Liver (tissue), 9 donors: ENCODE measurements around the gene SNAPC1. TPM values are rescaled to one million over a fixed set of nuclear protein-coding genes. Genes with fewer than 3 reads are reported as not detected.

Source experiments
- DNase-seq: peaks from one replicate; pipeline ENCODE4 v3.0.0-alpha.2; 2017; ENCODE audit warnings: low spot score
- H3K27ac ChIP-seq, 2 donors: one replicate each; pipeline ENCODE4 v1.7.0; 2013; ENCODE audit warnings: inconsistent platforms in 2 of 2, low read length in 2 of 2, control low read depth in 1 of 2, low read depth in 1 of 2, mild to moderate bottlenecking in 1 of 2
- H3K27me3 ChIP-seq, 4 donors: one replicate each; pipeline versions ENCODE4 v1.6.1 to v1.7.0; 2013; ENCODE audit warnings: low read length in 3 of 4, inconsistent platforms in 1 of 4, mild to moderate bottlenecking in 1 of 4, moderate library complexity in 1 of 4; ENCODE audit not compliant: control insufficient read depth in 4 of 4, insufficient read depth in 4 of 4
- H3K36me3 ChIP-seq, 4 donors: one replicate each; pipeline versions ENCODE4 v1.6.1 to v1.7.0; 2013; ENCODE audit warnings: low read length in 3 of 4, mild to moderate bottlenecking in 3 of 4, low read depth in 1 of 4, moderate library complexity in 1 of 4; ENCODE audit not compliant: control insufficient read depth in 4 of 4, insufficient read depth in 3 of 4
- H3K4me1 ChIP-seq, 4 donors: one replicate each; pipeline versions ENCODE4 v1.6.1 to v1.7.0; 2013; ENCODE audit warnings: low read length in 3 of 4, mild to moderate bottlenecking in 3 of 4, moderate library complexity in 1 of 4; ENCODE audit not compliant: control insufficient read depth in 4 of 4, insufficient read depth in 4 of 4
- H3K4me3 ChIP-seq, 3 donors: one replicate each; pipeline versions ENCODE4 v1.6.1 to v1.7.0; 2013; ENCODE audit warnings: low read length in 3 of 3, control low read depth in 1 of 3, low read depth in 1 of 3, mild to moderate bottlenecking in 1 of 3
- H3K9ac ChIP-seq, 2 donors: one replicate each; pipeline ENCODE4 v1.7.0; 2013; ENCODE audit warnings: low read length in 2 of 2, mild to moderate bottlenecking in 2 of 2, moderate library complexity in 2 of 2, control low read depth in 1 of 2, low read depth in 1 of 2
- H3K9me3 ChIP-seq, 4 donors: one replicate each; pipeline versions ENCODE4 v1.6.1 to v1.7.0; 2013; ENCODE audit warnings: low read length in 3 of 4; ENCODE audit not compliant: control insufficient read depth in 4 of 4
- ATF3 ChIP-seq: IDR thresholded peaks from 2 replicates; pipeline ENCODE4 v1.6.1; 2016; ENCODE audit warnings: antibody characterized with exemption
- EGR1 ChIP-seq, 2 donors: IDR thresholded peaks; 2 replicates each; pipeline ENCODE4 v1.6.1; 2016 to 2018; ENCODE audit warnings: antibody characterized with exemption in 2 of 2, low read depth in 2 of 2
- FOXA1 ChIP-seq: IDR thresholded peaks from 2 replicates; pipeline ENCODE4 v1.6.1; 2016; ENCODE audit warnings: antibody characterized with exemption
- FOXA2 ChIP-seq: IDR thresholded peaks from 2 replicates; pipeline ENCODE4 v1.6.1; 2016; ENCODE audit warnings: antibody characterized with exemption
- GABPA ChIP-seq, 2 donors: IDR thresholded peaks in 1 of 2; conservative IDR thresholded peaks in 1 of 2; 2 replicates each; pipeline ENCODE4 v1.6.1; 2016; ENCODE audit warnings: antibody characterized with exemption in 2 of 2, mild to moderate bottlenecking in 1 of 2, moderate library complexity in 1 of 2
- JUND ChIP-seq, 2 donors: IDR thresholded peaks; 2 replicates each; pipeline ENCODE4 v1.6.1; 2016; ENCODE audit warnings: antibody characterized with exemption in 2 of 2
- RAD21 ChIP-seq, 2 donors: IDR thresholded peaks; 2 replicates each; pipeline ENCODE4 v1.6.1; 2016; ENCODE audit warnings: antibody characterized with exemption in 2 of 2, mild to moderate bottlenecking in 2 of 2
- REST ChIP-seq: IDR thresholded peaks from 2 replicates; pipeline ENCODE4 v1.6.1; 2016; ENCODE audit warnings: antibody characterized with exemption, mild to moderate bottlenecking
- RXRA ChIP-seq, 2 donors: IDR thresholded peaks; 2 replicates each; pipeline ENCODE4 v1.6.1; 2017 to 2018; ENCODE audit warnings: antibody characterized with exemption in 2 of 2, mild to moderate bottlenecking in 1 of 2
- SP1 ChIP-seq: IDR thresholded peaks from 2 replicates; pipeline ENCODE4 v1.6.1; 2018; ENCODE audit warnings: antibody characterized with exemption, mild to moderate bottlenecking
- WGBS: extraction: QIAGEN DNeasy Blood & Tissue Kit; methylation state at CpG from one replicate; pipeline ENCODE4 v1.1.7; 2013; 5-methylcytosine and 5-hydroxymethylcytosine counted together
- polyA plus RNA-seq, 2 donors: library from polyadenylated mRNA; stranded (reverse) in 1 of 2; unstranded in 1 of 2; fragments of 200-250 nt in 1 of 2; fragments of >200 nt in 1 of 2; fragmentation: Nextera tagmentation in 1 of 2; extraction: Ambion mirVana in 1 of 2; gene quantifications; one replicate each; pipeline versions ENCODE4 v1.2.1 to v1.2.3, GENCODE V29; 2013 to 2015
- total RNA-seq, 2 donors: library from RNA; depleted of rRNA; stranded (reverse); fragments of >200 nt; gene quantifications; one replicate each; pipeline ENCODE4 v1.2.3, GENCODE V29; 2014
- TF ChIP-seq, protein P1 (sequence below): IDR thresholded peaks from 2 replicates; pipeline ENCODE4 v1.6.1; 2016; ENCODE audit warnings: antibody characterized with exemption
- donor health status: healthy.
- donor health status: healthy.
- donor health status: healthy.
- donor health status: healthy.
- donor health status: healthy.

SNAPC1 gene
- total and polyA plus RNA-seq, 4 donors, result 1.2 to 2.3 (median 1.7) TPM

DNA sequence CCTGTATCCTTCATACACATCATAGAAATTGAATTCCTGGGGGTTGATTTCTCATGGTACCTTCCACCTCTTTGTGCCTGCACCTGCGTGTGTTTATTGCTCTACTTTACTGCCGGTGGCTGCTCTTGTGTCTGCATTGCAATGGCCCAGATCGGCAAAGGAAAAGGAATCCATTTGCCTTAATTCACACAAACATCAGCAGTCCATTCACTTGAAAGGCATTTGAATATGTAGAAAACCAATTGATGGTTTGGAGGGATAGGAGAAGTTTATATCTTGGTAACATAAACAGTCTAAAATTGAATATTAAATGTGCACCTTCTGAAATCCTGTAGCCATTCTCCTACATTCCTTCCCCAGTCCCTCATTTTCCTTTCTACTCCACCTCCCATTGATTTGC lies 74.0 kb downstream of the SNAPC1 start:
- no peak for DNase-seq
- WGBS, result 65% methylated on average over 3 of the region's 3 CpGs
- no peak for TF ChIP-seq RXRA (IDR thresholded peaks at IDR 0.05)
- TF ChIP-seq ATF3, result no peak
- TF ChIP-seq REST, result no peak
- no peak for TF ChIP-seq RAD21 (IDR thresholded peaks at IDR 0.05)
- no peak for TF ChIP-seq EGR1 (IDR thresholded peaks at IDR 0.05; ENCODE audit: low read depth in 2 of 2)
- TF ChIP-seq JUND (IDR thresholded peaks at IDR 0.05), result no peak
- no peak for TF ChIP-seq FOXA2
- no peak for TF ChIP-seq GABPA (IDR thresholded peaks at IDR 0.05 in 1 of 2, conservative IDR thresholded peaks at IDR 0.05 in 1 of 2)
- no peak for TF ChIP-seq FOXA1
- TF ChIP-seq, protein P1, sequence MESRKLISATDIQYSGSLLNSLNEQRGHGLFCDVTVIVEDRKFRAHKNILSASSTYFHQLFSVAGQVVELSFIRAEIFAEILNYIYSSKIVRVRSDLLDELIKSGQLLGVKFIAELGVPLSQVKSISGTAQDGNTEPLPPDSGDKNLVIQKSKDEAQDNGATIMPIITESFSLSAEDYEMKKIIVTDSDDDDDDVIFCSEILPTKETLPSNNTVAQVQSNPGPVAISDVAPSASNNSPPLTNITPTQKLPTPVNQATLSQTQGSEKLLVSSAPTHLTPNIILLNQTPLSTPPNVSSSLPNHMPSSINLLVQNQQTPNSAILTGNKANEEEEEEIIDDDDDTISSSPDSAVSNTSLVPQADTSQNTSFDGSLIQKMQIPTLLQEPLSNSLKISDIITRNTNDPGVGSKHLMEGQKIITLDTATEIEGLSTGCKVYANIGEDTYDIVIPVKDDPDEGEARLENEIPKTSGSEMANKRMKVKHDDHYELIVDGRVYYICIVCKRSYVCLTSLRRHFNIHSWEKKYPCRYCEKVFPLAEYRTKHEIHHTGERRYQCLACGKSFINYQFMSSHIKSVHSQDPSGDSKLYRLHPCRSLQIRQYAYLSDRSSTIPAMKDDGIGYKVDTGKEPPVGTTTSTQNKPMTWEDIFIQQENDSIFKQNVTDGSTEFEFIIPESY, result no peak

GRCh38 chr14:61836807-61837206 lies 74.6 kb downstream of the SNAPC1 start:
- DNase-seq, result no peak
- Histone ChIP-seq H3K36me3 (no peaks in the 10 kb centered on the region), H3K9me3 (no peaks in the 10 kb centered on the region), H3K4me1 (no peaks in the 10 kb centered on the region), H3K27ac (no peak overlapping the region), H3K4me3 (no peak overlapping the region), H3K27me3 (peaks cover 0 to 7% (median 0%) of the 10 kb centered on the region in 4 donors), H3K9ac (no peak overlapping the region)
- 87% methylated on average over 1 of the region's 1 CpG for WGBS
- TF ChIP-seq RXRA (IDR thresholded peaks at IDR 0.05), result no peak
- TF ChIP-seq SP1, result no peak
- no peak for TF ChIP-seq EGR1 (IDR thresholded peaks at IDR 0.05; ENCODE audit: low read depth in 2 of 2)

More for the DNA sequence above, 74.0 kb downstream of the SNAPC1 start:
- no peak overlapping the region for H3K27ac ChIP-seq
- H3K9ac ChIP-seq, result no peak overlapping the region
- peaks cover 0 to 8% (median 0%) of the 10 kb centered on the region in 4 donors for H3K27me3 ChIP-seq
- H3K4me1 ChIP-seq, result no peaks in the 10 kb centered on the region
- H3K36me3 ChIP-seq, result no peaks in the 10 kb centered on the region
- no peaks in the 10 kb centered on the region for H3K9me3 ChIP-seq
- no peak overlapping the region for H3K4me3 ChIP-seq
